WERI-Rb-1 (cell line): ENCODE data around the gene FOXN3.

Source experiments
- DNase-seq: peaks from one replicate; pipeline ENCODE4 v3.0.0-alpha.2; 2020
- H3K27ac ChIP-seq: fragments of 250-450 bp; sonication (Bioruptor Pico); 2 replicates; pipeline ENCODE4 v1.5.1; 2020; ENCODE audit warnings: mild to moderate bottlenecking, moderate library complexity
- H3K27me3 ChIP-seq: fragments of 250-450 bp; sonication (Bioruptor Pico); 2 replicates; pipeline ENCODE4 v1.5.1; 2021; ENCODE audit warnings: mild to moderate bottlenecking, low read depth, moderate library complexity; ENCODE audit not compliant: insufficient read depth, severe bottlenecking
- H3K36me3 ChIP-seq: fragments of 250-450 bp; sonication (Bioruptor Pico); 2 replicates; pipeline ENCODE4 v1.5.1; 2020; ENCODE audit warnings: mild to moderate bottlenecking, moderate library complexity
- H3K4me3 ChIP-seq: 2 replicates; pipeline ENCODE4 v1.5.1; 2011; ENCODE audit warnings: low read depth, mild to moderate bottlenecking, control low read depth, low read length
- H3K9me3 ChIP-seq: fragments of 250-450 bp; sonication (Bioruptor Pico); 2 replicates; pipeline ENCODE4 v1.5.1; 2021; ENCODE audit warnings: mild to moderate bottlenecking, moderate library complexity; ENCODE audit not compliant: severe bottlenecking
- CTCF ChIP-seq: IDR thresholded peaks from 2 replicates; pipeline ENCODE4 v1.5.1; 2011; ENCODE audit warnings: low read depth, mild to moderate bottlenecking, control low read depth, inconsistent platforms, low read length

FOXN3 gene

GRCh38 chr14:89336338-89336737 lies 80.7 kb downstream of the FOXN3 start:
- peak; percentile 36 for DNase-seq
- Histone ChIP-seq H3K27me3 (no peaks in the 10 kb centered on the region), H3K4me3 (no peak overlapping the region), H3K27ac (no peak overlapping the region), H3K36me3 (no peaks in the 10 kb centered on the region), H3K9me3 (no peaks in the 10 kb centered on the region)
- TF ChIP-seq CTCF: peak; percentile 34; the same call in 1 of the 2 replicates

GRCh38 chr14:89332031-89332430 lies 85.0 kb downstream of the FOXN3 start:
- Histone ChIP-seq H3K9me3 (no peaks in the 10 kb centered on the region), H3K4me3 (no peak overlapping the region), H3K27ac (no peak overlapping the region), H3K27me3 (no peaks in the 10 kb centered on the region), H3K36me3 (no peaks in the 10 kb centered on the region)
- no peak for TF ChIP-seq CTCF
- no peak for DNase-seq

GRCh38 chr14:89331398-89331797 lies 85.6 kb downstream of the FOXN3 start:
- Histone ChIP-seq H3K27me3 (no peaks in the 10 kb centered on the region), H3K36me3 (no peaks in the 10 kb centered on the region), H3K4me3 (no peak overlapping the region), H3K9me3 (no peaks in the 10 kb centered on the region), H3K27ac (no peak overlapping the region)
- no peak for TF ChIP-seq CTCF
- DNase-seq: no peak

- no peak for DNase-seq
- Histone ChIP-seq H3K27me3 (no peaks in the 10 kb centered on the region), H3K4me3 (no peak overlapping the region), H3K9me3 (no peaks in the 10 kb centered on the region), H3K27ac (no peak overlapping the region), H3K36me3 (no peaks in the 10 kb centered on the region)
- TF ChIP-seq CTCF: no peak
Measured at GRCh38 chr14:89330236-89331002, 86.6 kb downstream of the FOXN3 start.

GRCh38 chr14:89327771-89328212 lies 89.2 kb downstream of the FOXN3 start:
- TF ChIP-seq CTCF: no peak

GRCh38 chr14:89325959-89326358 lies 91.1 kb downstream of the FOXN3 start:
- DNase-seq: no peak
- Histone ChIP-seq H3K9me3 (no peaks in the 10 kb centered on the region), H3K36me3 (no peaks in the 10 kb centered on the region), H3K27ac (no peak overlapping the region), H3K4me3 (no peak overlapping the region), H3K27me3 (no peaks in the 10 kb centered on the region)
- no peak for TF ChIP-seq CTCF

More at GRCh38 chr14:89327771-89328212, 89.2 kb downstream of the FOXN3 start:
- Histone ChIP-seq H3K27ac (no peak overlapping the region), H3K36me3 (no peaks in the 10 kb centered on the region), H3K27me3 (no peaks in the 10 kb centered on the region), H3K9me3 (no peaks in the 10 kb centered on the region), H3K4me3 (no peak overlapping the region)
- no peak for DNase-seq
